HS-27A (cell line): ENCODE results near the gene SERPING1.

ENCODE experiments used
- DNase-seq: peaks from one replicate; pipeline ENCODE4 v3.0.0-alpha.2; 2012; ENCODE audit warnings: low read depth, missing footprints

The SERPING1 gene

GRCh38 chr11:57597916-57598830 lies 688 bp downstream of the SERPING1 start:
- no peak for DNase-seq

- no peak for DNase-seq
Measured at GRCh38 chr11:57598831-57599155, 1.3 kb downstream of the SERPING1 start.

DNA sequence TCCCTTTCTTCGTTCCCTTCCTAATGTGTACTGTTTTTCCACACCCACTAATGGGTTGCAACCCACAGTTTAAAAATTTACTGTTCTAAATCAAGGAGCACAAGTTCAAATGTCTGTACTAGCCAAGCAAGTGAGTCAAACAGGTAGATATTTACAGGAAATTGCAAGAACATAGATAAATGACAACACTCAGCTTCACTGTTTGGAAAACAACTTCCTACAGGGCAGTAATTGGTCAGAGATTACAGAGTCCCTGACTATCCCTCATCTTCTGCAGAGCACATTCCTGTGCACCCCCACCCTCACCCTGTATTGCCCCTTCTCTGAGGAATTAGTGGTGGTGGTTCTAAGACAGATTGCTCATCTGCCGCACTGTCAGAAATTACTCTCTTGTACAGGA lies 1.9 kb downstream of the SERPING1 start:
- no peak for DNase-seq

GRCh38 chr11:57601297-57601696 lies 3.8 kb downstream of the SERPING1 start:
- no peak for DNase-seq

- no peak for DNase-seq
Measured at GRCh38 chr11:57604296-57605027, 7.0 kb downstream of the SERPING1 start.

DNA sequence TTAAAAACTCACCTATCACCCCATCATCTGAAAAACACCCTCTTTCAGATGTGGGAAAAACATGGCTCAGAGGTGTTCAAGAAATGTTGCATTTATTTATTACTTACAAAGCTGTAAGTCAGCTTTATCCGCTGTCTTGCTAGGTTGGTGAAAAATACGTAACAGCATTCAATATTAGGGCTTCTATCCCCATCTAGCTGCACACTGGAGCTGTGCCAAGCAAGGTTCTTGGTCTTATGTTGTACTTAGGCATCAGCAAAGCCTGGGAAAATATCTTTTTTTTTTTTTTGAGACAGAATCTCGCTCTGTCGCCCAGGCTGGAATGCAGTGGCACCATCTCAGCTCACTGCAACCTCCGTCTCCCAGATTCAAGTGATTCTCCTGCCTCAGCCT lies 7.5 kb downstream of the SERPING1 start:
- DNase-seq: no peak

DNA sequence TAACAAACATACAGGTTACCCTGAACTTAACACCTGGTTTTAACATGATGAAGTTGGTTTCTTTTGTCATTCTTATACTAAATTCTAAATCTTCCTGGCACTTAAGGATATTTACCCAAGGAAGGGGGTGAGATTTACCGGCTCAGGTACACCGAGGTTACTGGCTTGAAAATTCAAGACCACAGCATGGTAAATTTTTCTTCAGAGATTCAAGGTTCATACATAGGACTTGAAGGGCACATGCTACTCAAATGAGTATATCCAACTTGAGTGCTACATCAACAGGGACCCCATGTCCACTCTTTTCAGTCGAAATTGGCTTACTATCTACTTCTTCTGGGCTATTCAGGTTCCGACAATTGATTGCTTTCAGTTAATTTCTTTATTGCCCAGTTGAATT lies 12.7 kb downstream of the SERPING1 start:
- no peak for DNase-seq

GRCh38 chr11:57614234-57614772 lies 16.8 kb downstream of the SERPING1 start:
- no peak for DNase-seq

- no peak for DNase-seq
Measured at GRCh38 chr11:57615308-57615707, 17.8 kb downstream of the SERPING1 start.

- DNase-seq: no peak
Measured at GRCh38 chr11:57616595-57616994, 19.1 kb downstream of the SERPING1 start.

- DNase-seq: no peak
Measured at GRCh38 chr11:57618438-57618837, 21.0 kb downstream of the SERPING1 start.

- no peak for DNase-seq
Measured at GRCh38 chr11:57619331-57619730, 21.8 kb downstream of the SERPING1 start.

DNA sequence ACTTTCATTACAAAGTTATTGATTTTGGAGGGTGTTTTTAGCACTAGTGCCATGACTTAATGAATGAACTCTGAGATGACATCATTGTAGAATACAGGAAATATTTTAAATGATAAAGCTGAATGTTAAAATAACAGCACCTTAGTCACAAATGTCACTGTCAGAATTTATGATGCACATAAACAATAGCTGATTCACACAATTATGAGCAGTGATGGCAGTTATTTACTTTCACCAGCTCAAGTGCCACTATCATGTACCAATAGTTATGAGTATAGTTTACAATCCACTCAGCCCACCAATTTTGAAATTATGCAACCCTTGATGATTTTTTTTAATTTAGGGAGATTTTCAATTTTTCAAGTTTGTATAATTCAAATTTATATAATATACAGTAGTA lies 23.0 kb downstream of the SERPING1 start:
- no peak for DNase-seq

GRCh38 chr11:57622263-57622662 lies 24.8 kb downstream of the SERPING1 start:
- no peak for DNase-seq

DNA sequence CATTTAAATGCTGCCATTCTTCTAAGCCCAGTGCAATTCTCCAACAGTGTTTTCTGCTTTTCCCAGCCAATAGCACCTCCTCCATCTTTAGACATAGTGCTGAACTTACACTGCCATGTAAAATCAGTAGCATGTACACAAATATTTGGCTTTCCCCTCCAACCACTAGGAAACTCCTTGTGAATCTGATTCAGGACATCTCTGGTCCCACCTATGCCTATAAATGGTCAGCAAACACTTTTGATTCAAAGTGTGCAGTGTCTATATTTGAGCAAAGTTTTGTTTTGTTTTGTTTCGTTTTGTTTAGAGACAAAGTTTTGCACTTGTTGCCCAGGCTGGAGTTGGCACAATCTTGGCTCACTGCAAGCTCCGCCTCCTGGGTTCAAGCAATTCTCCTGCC lies 27.4 kb downstream of the SERPING1 start:
- DNase-seq: no peak

DNA sequence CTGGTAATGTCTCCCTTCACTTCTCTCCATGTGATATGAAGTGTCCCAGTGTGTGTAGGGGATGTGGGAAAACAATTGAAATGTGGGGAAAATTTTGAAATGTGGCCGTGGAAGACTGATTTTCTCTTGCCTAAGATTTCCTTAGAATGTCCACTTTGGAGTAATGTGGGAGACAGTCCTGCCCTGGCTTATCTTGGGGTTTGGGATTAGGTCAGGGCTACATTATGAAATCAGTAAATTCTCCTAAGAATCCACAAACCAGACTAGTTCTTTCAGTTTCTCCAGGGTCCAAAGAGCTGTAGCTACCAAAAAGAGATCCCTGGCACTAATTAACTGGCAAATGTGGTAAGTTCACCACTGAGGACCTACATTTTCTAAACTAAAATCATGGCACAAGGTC lies 29.4 kb downstream of the SERPING1 start:
- DNase-seq: no peak

DNA sequence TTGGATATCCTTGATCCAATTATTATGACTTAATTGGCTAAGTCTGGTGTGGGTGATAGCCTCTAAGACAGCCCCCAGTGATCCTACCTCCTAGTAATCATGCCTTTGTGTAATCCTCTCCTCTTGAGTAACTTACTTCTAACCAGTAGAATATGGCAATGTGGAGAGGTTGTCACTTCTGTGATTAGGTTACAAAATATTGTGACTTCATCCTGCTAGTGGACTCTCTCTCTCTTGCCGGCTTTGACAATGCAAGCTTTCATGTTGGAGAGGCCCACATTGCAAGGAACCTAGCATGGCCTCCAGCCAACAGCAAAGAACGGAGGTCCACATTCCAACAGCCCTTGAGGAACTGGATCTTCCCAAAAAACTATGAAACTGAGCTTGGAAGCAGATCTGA lies 32.7 kb downstream of the SERPING1 start:
- no peak for DNase-seq

DNA sequence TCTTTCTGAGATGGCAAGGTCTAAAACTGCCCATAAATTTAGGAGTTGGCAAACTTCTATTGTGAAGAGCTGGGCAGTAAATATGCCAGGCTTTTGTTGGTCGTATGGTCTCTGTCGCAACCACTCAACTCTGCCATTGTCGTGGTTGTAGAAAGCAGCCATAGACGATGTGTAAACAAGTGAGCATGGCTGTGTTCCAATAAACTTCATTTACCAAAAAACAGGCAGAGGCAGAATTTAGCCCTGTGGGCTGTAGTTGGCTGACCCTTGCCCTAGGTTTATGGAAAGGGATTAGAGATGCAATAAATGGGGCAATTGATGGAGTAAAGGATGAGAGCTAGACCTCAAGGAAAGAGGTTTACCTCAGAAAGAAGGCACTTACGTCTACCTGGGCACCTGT lies 34.6 kb downstream of the SERPING1 start:
- no peak for DNase-seq

DNA sequence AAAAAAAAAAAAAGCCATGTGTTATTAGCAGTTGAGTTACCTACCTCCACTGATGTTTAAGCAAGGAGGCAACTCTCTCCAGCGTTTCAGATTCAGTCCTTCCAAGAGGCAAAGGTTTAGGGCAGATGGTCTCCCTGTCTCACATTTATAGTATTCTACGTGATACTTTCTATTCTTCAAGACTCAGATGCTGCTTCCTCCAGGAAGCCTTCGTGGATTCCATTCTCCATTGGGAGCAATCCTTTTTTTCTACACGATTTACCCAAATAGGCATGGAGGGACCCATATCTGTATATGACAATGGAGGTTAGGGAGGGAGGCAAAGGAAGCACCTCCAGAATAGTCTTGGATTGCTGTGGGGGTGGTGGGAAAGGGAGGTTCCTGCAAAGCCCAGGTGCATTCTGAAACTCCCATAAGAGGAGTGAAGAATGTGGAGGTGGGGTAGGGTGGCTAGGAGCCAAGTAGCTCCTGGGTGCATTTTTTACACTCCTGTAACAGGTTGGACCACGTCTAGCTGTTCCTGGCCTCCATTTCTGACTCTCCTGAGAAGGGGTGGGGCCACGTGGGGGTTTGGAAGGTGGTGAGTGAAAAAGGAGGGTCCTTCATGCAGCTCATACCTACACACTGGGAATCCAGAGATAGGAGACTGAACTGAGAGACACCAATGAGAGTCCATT lies 36.0 kb downstream of the SERPING1 start:
- no peak for DNase-seq

DNA sequence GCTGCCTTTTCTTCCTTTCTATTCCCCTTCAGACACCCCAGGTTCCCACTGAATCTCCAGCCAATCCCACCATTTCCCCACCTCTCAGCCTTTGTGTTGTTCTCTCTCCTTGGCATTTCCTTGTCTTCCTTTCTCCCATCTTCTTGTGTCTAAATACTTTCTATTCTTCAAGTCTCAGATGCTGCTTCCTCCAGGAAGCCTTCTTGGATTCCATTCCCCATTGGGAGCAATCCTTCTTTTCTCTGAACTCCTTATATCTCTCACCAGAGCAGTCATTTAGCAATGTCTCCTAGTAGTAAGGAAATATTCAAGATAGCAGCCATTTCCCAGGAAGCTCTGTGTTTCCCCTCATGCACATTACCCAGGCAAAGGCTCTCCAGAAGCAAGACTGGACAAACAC lies 36.8 kb downstream of the SERPING1 start:
- DNase-seq: no peak

DNA sequence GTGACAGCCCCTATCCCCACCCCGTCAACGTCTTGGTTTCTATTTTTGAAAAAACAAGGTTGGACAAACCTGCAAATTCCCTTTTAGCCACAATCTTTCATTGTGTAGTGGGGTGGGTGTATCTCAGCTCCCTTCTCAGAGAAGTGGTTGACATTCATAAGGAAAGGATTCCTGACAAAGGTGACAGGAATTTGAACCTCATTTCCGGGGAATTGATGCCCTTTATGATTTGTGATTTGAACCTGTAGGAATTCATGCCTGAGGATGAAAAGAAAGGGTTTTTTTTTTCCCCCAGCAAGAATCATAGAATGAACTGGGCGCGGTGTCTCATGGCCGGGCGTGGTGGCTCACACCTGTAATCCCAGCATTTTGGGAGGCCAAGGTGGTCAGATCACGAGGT lies 37.8 kb downstream of the SERPING1 start:
- no peak for DNase-seq

DNA sequence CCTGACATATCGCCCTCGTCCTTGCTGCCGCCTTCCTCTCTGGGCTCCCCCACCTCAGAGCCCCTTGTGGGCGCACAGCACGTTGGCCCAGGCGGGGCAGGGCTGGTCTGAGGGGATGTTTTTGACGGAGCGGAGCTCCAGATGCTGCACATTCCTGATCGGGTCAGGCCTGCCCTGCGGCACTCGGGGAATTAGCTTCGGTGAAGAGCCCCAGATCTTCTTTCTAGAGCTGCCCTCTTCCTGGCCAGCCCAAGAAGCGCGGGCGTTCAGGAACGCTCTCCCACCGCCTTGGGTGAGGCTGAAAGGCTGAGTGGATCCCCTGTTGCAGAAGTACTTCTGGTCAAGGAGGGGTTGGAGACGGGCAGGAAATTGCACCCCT lies 40.1 kb downstream of the SERPING1 start:
- DNase-seq: no peak
